RKO (cell line): Measurements from ENCODE around the gene PCCB.
"Not testable (repeated sequence)": the region's sequence is repeated elsewhere in the genome, so short reads cannot be mapped to it uniquely, and the experiment has no call there.

Experiments used
- DNase-seq: peaks from one replicate; pipeline ENCODE4 v3.0.0-alpha.2; 2016; ENCODE audit warnings: low spot score

The PCCB gene

DNA sequence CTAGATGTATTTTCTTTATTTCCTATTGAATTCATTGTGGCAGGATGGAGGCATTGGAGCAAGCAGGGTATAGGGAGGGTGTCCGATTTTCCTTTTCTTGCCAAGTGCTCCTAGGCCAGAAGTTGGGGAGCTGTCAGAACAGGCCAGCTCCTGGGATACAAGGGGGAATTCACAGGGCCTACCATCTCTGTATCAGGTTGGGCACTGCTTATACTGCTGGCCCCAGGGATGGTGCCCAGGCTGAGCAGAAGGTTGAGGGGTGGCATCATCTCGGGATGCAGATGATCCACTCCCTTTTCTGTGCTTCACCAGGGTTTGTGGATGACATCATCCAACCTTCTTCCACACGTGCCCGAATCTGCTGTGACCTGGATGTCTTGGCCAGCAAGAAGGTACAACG is 79.5 kb downstream of the PCCB start:
- no peak for DNase-seq

GRCh38 chr3:136330900-136331299 is 80.8 kb downstream of the PCCB start:
- DNase-seq, result no peak

- DNase-seq, result no peak
These were observed 82.2 kb downstream of the PCCB start for GRCh38 chr3:136332302-136332701.

DNA sequence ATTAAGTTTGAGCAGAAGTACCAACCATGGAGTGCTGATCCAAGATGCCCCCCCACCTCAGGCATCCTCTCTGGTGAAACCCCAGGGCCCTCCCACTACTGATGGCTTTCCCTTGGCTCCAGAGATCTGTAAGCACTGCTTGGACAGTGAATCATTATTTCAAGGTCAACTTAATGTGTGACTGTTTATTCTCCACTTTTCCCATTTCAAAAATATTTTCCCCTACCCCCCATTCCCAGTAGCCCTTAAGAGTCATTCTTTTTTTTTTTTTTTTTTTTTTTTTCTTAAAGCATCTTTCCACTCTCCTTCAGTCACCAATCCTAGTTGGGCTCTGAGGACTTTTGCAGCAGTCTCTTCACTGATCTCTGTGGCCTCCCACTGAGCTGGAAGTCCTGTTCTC is 82.6 kb downstream of the PCCB start:
- no peak for DNase-seq

DNA sequence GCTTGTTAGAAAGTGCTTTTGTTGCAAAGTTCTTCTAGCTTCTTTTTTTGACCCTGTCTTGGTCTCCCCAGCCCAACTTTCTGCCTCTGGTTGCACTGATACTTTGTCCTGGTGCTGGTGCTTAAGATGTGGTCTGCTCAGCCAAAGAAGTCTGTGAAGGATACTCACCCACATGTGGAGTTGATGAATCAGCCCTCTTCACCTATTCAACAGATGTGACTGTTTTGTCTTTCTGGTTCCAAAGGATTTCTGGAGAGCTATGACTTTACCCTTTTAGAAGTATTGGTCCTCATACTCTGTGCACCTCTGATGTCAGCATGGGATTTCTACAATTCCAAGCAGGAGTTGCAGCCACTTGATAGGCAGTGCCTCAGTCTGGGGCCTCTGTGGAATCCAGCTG is 84.1 kb downstream of the PCCB start:
- DNase-seq, result no peak

DNA sequence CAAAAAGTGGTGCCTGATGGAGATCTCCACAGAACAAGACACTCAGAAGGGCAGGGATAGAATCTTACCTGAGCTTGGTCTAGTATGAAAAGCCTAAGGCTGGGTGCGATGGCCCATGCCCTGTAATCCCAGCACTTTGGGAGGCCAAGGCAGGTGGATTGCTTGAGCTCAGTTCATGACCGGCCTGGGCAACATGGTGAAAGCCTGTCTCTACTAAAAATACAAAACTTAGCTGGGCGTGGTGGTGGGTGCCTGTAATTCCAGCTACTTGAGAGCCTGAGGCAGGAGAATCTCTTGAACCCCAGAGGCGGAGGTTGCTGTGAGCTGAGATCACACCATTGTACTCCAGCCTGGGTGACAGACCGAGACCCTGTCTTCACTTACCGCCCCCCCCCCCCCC is 84.6 kb downstream of the PCCB start:
- DNase-seq, result not testable (repeated sequence)

- DNase-seq, result no peak
These were observed 86.4 kb downstream of the PCCB start for GRCh38 chr3:136336329-136337100.

- no peak for DNase-seq
These were observed 93.3 kb downstream of the PCCB start for GRCh38 chr3:136343446-136343845.

DNA sequence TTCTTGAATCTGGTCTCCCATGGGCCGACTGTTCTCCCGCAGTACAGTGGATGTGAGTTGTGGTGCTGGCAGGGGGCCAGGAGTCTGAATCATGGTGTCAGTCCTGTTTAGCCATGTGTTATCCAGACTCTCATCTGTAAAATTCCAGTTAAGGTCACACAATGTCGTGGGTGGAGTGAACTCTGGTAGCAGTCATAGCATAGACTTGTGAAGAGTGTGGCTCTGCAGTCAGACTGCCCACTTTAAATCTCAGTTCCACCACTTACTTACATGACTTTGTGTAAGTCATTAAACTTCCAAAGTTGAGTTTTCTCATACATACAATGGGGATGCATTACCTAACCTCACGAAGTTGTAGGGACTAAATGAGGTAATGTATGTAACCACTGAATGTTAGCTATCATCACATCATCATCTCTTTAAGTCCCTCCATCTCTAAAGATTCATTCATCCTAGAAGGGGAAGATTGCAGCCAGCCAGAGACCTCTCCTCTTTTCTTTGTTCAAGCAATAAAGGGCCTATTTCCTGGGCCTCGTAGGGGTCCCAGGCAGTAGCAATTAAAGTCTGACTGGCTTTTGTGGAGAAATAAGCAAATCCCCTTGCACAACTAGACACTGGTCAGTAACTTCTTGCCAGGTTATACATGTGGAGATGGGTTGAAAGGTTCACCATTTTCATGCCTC is 93.9 kb downstream of the PCCB start:
- DNase-seq, result peak; percentile 78

GRCh38 chr3:136346486-136346885 is 96.3 kb downstream of the PCCB start:
- DNase-seq, result no peak

GRCh38 chr3:136350132-136350531 is 100.0 kb downstream of the PCCB start:
- no peak for DNase-seq

DNA sequence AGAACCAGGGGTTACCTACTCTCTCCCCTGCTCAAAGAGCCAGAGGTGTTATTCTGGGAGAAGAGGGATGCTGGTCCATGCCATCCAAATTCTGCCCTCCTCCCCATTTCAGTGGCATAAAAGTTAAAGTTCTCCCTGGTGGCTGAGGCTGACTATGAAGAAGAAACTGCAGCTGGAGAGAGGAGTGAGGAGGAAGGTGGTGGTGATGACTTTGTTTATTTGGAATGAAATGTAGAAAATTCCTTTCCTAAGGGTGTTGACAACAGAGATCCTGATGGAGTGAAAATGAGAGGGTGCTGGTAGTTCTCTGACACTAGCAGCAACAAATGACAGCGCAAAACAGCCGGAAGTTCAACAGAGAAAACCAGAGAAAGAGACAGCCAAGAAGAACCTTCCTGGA is 100.4 kb downstream of the PCCB start:
- DNase-seq, result no peak

- DNase-seq, result no peak
These were observed 101.2 kb downstream of the PCCB start for GRCh38 chr3:136351351-136351750.

DNA sequence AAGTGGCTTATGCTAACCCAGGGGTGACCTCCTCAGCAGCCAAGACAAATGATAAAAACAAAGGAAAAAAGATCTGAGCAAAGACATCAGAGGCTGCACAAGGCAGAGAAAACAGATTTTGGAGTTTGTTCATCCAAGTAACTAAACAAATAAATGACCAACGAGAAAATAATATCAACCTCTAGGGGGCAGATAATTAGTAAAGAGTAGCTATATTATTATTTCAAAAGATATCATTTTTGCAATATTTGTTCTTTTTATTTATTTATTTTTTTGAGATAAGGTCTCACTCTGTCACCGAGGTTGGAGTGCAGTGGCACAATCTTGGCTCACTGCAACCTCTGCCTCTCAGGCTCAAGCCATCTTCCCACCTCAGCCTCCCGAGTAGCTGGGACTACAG is 101.8 kb downstream of the PCCB start:
- no peak for DNase-seq

DNA sequence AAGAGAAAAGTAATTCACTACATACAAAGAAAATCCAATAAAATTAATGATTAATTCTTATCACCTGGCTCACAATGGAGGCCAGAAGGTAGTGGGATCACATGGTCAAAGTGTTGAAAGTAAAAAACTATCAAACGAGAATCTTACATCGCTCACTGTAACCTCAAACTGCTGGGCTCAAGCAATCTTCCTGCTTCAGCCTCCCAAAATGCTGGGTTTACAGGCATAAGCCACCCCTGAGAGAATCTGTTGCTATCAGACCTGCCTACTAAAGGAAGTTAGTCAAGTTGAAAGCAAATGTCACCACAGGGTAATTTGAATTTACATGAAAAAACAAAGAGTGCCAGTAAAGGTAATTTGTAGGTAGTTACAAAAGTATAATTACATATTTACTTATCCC is 103.3 kb downstream of the PCCB start:
- no peak for DNase-seq

DNA sequence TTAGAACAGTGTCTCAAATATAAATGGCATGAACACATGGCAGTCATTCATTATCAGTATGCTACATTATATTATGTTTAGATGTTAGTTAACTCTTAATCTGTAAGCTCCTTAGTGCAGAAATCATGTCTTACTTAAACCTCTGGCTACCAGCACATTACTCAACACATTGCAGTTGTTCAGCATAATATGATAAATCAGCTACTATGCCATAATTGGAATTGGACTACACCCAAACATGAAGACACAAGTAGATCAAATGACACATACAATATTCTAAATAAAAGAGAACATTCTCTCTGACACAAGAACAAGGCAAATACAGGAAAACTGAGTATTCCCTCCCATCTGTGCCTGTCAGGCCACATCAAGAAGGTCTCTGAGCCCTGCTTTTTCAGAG is 116.1 kb downstream of the PCCB start:
- no peak for DNase-seq

- not testable (repeated sequence) for DNase-seq
These were observed 125.7 kb downstream of the PCCB start for GRCh38 chr3:136375800-136376199.

DNA sequence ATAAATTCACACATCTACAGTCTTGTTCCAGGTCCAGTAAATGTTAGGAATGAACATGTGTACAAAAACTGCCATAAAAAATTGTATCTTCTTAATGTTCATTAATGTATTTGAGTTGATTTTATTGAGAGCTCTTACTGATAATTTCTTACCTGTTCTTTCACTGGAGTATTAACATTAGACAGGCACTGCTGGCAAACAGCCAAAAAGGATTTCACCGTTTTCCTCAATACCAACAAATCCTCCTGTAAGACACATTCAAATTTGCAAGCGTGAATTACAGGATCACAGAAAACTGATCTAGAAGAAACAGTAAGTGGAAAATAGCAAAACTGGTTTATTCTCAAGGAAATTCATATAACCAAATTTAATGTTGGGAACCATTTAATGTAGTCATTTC is 127.4 kb downstream of the PCCB start:
- no peak for DNase-seq

- no peak for DNase-seq
These were observed 127.9 kb downstream of the PCCB start for GRCh38 chr3:136378011-136378410.
